GM18498 (cell line): ENCODE data around the gene LMTK2.

ENCODE experiments used
- ATAC-seq: cut with Tn5 transposase; IDR thresholded peaks from one replicate; pipeline ENCODE4 v1.9.1; 2021; ENCODE audit warnings: mild to moderate bottlenecking, moderate library complexity; ENCODE audit not compliant: unreplicated experiment

LMTK2 gene

DNA sequence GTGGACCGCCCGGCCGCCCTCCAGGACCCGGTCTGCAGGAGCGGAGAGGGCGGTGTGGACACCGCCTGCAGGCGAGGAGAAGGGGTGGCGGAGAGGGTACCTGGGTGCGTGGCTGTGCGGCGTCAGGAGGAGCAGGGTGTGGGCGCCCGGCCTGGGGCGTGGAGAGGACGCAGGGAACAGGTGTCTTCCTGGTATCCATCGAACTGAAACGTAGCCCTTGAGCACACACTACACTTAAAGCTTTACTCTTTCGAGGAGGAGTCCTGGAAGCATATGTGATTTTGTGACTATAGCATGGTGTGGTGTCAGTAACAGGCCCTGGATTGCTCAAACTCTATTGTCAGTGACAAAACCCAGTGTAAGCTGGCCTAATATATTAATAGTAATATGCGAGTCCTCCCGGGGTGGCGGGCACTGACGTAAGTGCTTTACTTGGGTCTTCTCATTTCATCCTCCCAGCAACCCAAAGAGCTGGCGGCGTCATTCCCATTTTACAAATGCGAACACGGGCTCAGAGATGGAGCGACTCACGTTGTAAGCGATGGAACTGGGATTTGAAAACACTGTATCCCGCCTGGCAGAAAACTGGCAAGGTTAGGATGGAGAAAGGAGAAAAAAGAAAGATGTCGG is 145.9 kb downstream of the LMTK2 start:
- ATAC-seq, result peak; percentile 36

DNA sequence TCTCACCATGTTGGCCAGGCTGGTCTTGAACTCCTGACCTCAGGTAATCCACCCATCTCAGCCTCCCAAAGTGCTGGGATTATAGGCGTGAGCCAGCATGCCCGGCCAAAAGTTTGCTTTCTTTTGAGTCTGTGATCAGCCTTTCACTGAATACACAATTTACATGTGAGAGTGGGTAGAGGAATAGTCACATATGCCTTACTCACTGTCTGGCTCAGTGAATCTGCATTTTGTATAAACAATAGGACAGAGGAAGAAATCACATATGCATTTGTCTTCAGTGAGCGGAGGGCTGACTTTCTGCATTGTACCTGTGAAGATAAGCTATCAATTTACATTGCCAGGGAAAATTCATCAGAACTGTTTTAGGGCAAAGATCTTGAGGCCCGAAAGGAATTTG is 147.9 kb downstream of the LMTK2 start:
- no peak for ATAC-seq

DNA sequence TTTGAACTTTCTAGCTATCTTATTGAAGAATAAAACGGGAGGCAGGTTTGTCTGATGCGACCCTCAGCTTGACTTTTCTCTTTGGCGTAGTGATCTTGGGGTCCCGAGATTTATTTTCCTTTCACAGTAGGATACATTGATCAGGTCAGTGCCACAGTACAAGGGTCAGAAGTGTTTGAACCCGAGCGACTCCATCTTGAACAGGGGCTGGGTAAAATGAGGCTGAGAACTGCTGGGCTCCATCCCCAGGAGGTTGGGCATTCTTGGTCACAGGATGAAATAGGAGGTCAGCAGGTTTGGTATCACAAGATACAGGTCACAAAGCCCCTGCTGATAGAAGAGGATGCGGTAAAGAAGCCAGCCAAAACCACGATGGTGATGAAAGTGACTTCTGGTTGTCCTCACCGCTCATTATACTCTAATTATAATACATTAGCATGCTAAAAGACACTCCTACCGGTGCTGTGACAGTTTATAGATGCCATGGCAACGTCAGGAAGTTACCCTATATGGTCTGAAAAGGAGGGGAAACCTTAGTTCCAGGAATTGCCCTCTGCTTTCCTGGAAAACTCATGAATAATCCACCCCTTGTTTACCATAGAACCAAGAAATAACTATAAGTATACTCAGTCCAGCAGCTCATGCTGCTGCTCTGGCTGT is 148.4 kb downstream of the LMTK2 start:
- no peak for ATAC-seq

DNA sequence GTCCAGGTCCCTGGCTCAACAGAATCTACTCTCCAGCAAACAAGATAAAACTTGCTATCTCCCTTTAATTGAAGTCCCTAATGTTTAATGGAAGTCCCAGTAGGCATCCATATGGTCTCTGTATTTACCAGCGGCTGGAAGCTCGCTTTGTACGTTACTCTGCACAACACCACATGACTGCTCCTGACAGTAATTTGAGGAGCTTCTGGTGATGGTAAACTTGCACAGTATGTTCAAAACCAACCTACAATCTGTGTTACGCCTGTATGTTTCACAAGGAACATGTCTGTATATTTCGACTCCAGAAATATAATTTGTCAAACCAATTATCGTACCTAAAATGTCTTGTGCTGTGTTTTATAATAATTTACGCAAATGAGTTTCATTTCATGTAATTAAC is 149.8 kb downstream of the LMTK2 start:
- no peak for ATAC-seq

DNA sequence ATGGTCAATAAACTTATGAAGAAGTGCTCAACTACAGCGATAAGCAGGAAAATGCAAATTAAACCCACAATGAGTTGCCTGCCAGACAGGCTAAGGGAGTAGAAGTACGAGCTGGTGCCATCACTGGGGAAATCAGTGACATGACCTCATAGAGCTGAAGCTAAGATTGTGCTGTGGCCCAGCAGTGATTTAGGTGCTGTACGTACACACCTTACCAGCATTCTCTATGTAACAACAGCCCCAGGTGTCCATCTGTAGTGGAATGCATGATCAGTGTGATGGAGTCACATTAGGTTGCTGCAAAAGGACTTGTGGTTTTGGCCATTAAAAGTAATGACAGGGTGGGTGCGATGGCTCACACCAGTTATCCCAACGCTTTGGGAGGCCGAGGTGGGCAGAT is 151.0 kb downstream of the LMTK2 start:
- ATAC-seq, result no peak
